NB4 (cell line): Measurements from ENCODE around the gene BCS1L.

ENCODE experiments used
- DNase-seq: peaks from one replicate; pipeline ENCODE4 v3.0.0; 2010; ENCODE audit warnings: low read depth
- H3K4me3 ChIP-seq: one replicate; pipeline ENCODE4 v1.5.1; 2011; ENCODE audit warnings: mild to moderate bottlenecking, low read depth, low read length, moderate library complexity
- MYC ChIP-seq: IDR thresholded peaks from 2 replicates; pipeline ENCODE4 v1.6.1; 2011; ENCODE audit warnings: low read depth, low read length
- POLR2A ChIP-seq: IDR thresholded peaks from 2 replicates; pipeline ENCODE4 v1.6.1; 2011; ENCODE audit warnings: mild to moderate bottlenecking; ENCODE audit not compliant: insufficient read length; ENCODE audit errors: extremely low read depth
- TF ChIP-seq, protein P1 (sequence below): IDR thresholded peaks from one replicate; pipeline ENCODE4 v1.5.1; 2012; ENCODE audit warnings: low read depth, low read length
- TF ChIP-seq, protein P2 (sequence below): IDR thresholded peaks from 2 replicates; pipeline ENCODE4 v1.6.1; 2011; ENCODE audit warnings: low read depth, low read length

The BCS1L gene

DNA sequence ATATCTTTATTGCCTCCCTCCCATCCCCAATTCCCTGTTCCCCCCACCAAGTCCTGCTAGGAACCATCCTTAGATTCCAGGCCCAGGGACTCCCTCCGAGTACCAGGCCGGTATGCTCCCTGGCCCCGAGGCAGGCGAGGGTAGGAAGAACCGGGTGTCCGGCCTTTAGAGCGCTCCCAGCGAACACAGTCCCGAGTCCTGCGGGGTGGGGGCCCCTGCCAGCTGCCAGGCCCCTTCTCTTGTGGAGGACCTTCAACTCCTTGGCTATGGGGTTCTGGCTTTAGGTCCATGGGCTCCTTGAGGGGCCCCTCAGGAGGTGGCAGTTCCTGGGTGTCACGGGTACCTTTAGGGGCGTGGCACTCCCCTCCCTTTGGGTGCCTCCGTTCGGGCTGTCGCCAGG is 4.4 kb downstream of the BCS1L start:
- no peak for DNase-seq
- no peak overlapping the region for H3K4me3 ChIP-seq
- TF ChIP-seq MYC, result no peak
- TF ChIP-seq POLR2A, result no peak
- TF ChIP-seq, protein P1, sequence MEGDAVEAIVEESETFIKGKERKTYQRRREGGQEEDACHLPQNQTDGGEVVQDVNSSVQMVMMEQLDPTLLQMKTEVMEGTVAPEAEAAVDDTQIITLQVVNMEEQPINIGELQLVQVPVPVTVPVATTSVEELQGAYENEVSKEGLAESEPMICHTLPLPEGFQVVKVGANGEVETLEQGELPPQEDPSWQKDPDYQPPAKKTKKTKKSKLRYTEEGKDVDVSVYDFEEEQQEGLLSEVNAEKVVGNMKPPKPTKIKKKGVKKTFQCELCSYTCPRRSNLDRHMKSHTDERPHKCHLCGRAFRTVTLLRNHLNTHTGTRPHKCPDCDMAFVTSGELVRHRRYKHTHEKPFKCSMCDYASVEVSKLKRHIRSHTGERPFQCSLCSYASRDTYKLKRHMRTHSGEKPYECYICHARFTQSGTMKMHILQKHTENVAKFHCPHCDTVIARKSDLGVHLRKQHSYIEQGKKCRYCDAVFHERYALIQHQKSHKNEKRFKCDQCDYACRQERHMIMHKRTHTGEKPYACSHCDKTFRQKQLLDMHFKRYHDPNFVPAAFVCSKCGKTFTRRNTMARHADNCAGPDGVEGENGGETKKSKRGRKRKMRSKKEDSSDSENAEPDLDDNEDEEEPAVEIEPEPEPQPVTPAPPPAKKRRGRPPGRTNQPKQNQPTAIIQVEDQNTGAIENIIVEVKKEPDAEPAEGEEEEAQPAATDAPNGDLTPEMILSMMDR, result no peak
- TF ChIP-seq, protein P2, sequence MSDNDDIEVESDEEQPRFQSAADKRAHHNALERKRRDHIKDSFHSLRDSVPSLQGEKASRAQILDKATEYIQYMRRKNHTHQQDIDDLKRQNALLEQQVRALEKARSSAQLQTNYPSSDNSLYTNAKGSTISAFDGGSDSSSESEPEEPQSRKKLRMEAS, result no peak

DNA sequence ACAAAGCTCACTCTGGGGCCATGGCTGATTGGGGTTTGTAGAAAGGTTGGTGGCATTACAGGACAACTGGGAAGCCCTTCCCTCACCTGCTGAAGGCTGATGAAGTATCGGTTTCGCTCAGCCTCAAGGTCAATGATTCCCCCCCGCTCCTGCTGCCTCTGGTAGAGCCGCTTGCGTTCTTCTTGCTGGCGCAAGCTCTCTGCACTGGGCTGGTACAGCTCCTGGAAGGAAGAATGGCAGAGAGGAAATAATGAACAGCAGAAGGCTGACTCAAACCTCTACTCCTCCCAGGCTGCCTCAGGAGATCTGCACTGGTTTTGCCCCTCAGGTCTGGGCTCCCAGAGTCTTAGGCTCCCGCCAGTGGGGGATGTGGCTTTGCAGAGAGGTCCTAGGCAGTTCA is 5.2 kb downstream of the BCS1L start:
- H3K4me3 ChIP-seq, result no peak overlapping the region
- no peak for DNase-seq
- TF ChIP-seq, protein P2, result no peak
- TF ChIP-seq, protein P1, result no peak
- no peak for TF ChIP-seq POLR2A
- TF ChIP-seq MYC, result no peak

DNA sequence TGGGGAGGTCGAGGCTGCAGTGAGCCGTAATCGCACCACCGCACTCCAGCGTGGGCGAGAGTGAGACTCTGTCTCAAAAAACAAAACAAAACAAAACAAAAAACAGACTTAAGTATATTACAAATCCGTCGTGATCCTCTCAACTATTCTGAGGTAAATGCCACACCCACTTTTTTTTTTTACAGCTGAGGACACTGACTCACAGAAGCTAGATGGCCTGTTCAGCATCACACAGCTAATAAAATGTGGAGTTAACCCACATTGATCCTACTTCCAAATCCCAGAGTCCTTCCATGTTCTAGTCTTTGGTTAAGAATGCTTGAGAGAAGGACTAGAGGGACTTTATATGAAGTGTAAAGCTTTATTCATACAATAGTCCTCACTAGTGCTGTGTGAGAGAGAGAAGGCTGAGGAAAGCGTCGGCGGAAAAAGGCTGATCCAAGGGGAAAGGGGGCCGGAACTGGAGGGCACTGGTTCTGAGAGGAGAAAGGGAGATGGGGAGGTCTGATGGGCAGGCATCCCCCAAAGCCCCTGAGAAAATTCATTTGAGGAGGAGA is 11.7 kb downstream of the BCS1L start:
- peak overlapping the region; percentile 90 for H3K4me3 ChIP-seq
- peak; percentile 28 for DNase-seq
- TF ChIP-seq POLR2A (no peak), MYC (no peak)
- TF ChIP-seq, protein P2, result no peak
- TF ChIP-seq, protein P1, result no peak

DNA sequence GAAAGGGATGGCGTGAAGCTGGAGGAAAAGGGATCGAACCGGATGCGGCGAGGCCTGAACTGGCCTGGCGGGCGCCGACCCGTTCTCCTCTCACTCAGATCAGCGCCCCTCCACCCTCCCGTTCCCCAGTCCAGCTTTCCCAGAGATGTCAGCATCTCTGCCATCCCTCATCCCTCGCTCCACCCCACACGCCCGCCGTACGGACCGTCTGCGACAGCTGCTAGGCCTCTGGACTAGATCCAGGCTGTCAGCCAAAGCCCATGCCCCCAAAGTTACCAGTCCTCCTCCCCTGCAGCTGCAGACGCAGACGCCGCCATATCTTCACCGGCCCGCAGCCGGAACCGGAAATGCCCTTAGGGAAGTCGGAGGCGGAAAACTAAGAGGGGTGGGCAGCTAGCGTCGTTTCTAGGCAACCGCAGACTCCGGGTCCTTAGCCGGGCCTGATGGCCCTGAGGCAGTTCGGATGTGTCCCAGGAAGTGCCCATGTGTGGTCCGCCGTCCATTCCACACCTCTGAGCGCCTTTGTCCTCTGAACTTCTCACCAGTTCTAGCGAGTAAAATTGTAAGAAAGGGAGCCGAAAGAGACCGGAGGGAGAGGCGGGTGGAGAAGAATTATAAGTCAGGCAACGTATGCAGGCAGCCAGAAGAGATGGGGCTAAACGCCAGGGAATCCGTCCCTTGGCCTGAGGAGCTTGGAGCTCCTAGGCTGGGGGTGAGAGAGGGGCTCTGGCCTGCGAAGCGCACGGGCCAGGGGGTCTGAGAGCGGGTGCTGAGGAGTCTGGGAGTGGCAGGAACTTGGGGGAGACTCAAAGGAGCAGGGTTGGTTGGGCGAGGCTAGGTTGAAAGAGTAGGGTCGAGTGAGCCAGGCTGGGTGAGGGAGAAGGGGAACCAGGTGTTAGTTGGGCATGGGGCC is 12.4 kb downstream of the BCS1L start, which contains the start of the genes RNF25 and STK36:
Gene RNF25, minus strand, starts transcription at position 349 of the 913 bp plus-strand sequence. Its CDS starts 32 bp downstream, at position 317.
Gene STK36, plus strand, starts transcription at position 433 of the 913 bp plus-strand sequence. CDS start 744 bp downstream, outside the sequence.
- peak; percentile 89 for DNase-seq
- TF ChIP-seq MYC, result no peak
- peak; percentile 61 for TF ChIP-seq POLR2A
- H3K4me3 ChIP-seq, result peak within 1 kb of the TSS; percentile 90

DNA sequence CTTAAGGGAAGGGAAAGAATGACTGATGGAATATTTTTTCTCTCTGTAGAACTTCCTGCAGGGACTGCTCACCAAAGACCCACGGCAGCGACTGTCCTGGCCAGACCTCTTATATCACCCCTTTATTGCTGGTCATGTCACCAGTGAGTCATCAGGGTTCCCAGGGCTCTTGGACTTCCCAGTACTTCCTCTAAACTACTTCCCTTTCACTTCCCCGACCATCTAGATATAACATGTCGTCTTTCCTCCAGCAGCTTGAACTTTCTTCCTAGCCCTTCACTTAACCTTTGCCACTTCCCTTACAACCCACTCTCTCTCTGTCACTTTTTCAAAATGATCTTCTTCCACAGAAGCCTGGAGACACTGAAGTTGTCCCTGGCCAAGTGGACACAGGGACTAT is 19.6 kb downstream of the BCS1L start:
- DNase-seq, result peak; percentile 46

More for the DNA sequence above, 19.6 kb downstream of the BCS1L start:
- TF ChIP-seq POLR2A (no peak), MYC (no peak)
- TF ChIP-seq, protein P2, result no peak
- TF ChIP-seq, protein P1, result no peak
- H3K4me3 ChIP-seq, result no peak overlapping the region
